Measurements from ENCODE around the gene ARHGAP44.

DNA sequence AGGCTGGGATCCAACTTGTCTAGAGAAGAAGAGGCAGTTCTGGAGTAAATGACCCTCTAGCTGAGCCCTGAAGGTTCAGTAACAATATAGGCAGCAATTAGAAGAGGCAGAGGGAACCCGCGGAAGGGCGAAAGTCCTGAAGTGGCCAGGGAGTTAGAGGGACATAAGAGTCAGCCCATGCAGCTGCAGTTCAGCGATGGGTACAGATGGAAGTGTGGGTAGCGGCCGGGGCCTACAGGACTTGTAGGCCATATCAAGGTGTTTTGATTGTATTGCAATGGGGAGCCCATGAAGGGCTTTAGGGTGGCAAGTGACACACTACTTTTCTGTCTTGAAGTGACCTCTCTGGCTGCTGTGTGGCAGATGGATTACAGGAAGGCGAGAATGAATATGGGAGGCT, 225.5 kb downstream of the ARHGAP44 start:
- TF ChIP-seq TAF1 (IDR thresholded peaks at IDR 0.05; ENCODE audit: low read depth), result no peak
- TF ChIP-seq, protein P1, sequence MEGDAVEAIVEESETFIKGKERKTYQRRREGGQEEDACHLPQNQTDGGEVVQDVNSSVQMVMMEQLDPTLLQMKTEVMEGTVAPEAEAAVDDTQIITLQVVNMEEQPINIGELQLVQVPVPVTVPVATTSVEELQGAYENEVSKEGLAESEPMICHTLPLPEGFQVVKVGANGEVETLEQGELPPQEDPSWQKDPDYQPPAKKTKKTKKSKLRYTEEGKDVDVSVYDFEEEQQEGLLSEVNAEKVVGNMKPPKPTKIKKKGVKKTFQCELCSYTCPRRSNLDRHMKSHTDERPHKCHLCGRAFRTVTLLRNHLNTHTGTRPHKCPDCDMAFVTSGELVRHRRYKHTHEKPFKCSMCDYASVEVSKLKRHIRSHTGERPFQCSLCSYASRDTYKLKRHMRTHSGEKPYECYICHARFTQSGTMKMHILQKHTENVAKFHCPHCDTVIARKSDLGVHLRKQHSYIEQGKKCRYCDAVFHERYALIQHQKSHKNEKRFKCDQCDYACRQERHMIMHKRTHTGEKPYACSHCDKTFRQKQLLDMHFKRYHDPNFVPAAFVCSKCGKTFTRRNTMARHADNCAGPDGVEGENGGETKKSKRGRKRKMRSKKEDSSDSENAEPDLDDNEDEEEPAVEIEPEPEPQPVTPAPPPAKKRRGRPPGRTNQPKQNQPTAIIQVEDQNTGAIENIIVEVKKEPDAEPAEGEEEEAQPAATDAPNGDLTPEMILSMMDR (IDR thresholded peaks at IDR 0.05; ENCODE audit: poor library complexity, severe bottlenecking), result no peak
- TF ChIP-seq POLR2AphosphoS5 (IDR thresholded peaks at IDR 0.05), result no peak
